ENCODE results near the gene GRK5.

The GRK5 gene

GRCh38 chr10:119314486-119314885 lies 107.1 kb downstream of the GRK5 start:
- H3K4me3 ChIP-seq (ENCODE audit: low read depth, low read length), result no peak overlapping the region

DNA sequence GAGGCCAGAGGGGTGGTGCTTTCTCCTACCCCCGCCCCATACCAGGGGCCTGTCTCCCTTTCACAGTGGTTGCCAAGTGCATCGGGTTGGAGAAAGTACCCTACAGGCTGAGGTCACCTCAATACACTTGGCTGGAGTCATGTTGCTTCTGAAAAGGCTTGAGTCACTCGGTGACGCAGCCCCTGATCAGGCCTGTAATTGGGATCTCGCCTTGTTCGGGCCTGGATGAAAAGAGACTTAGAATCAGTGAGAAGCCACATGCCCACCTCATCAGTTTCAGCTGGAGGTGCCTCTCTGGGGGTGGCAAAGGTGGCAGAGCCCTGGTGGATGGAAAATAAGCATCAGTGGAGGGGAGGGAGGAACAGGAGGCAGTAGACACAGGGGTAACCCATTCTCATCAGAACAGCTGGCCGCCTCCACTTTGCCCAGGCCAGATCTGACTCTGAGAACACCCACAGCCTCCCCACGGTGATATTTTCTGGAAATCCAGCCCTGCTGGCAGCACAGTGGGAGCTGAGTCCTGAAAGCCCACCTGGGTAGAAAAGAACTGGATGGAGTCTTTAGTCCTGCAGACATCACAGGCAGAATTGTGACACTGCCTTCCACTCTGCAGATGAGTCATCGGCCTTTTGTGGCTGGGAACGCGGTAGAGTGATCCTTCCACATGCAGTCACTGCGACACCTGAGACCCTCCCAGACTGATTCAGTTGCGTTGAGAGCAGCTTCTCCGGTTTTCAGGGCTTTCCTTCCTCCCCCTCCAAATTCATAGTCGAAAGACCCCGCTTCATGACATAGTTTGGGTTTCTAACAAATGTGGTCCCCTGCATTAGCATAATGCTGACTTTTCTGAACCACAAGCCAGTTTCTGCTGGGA lies 108.0 kb downstream of the GRK5 start:
- H3K4me3 ChIP-seq (ENCODE audit: low read depth, low read length), result no peak overlapping the region

GRCh38 chr10:119316002-119316358 lies 108.6 kb downstream of the GRK5 start:
- no peak overlapping the region for H3K4me3 ChIP-seq (ENCODE audit: low read depth, low read length)

- H3K4me3 ChIP-seq (ENCODE audit: low read depth, low read length), result no peak overlapping the region
Observed at GRCh38 chr10:119316729-119317097, 109.3 kb downstream of the GRK5 start.

- H3K4me3 ChIP-seq (ENCODE audit: low read depth, low read length), result no peak overlapping the region
Observed at GRCh38 chr10:119318411-119319160, 111.2 kb downstream of the GRK5 start.

GRCh38 chr10:119319161-119319919 lies 112.0 kb downstream of the GRK5 start:
- no peak overlapping the region for H3K4me3 ChIP-seq (ENCODE audit: low read depth, low read length)

DNA sequence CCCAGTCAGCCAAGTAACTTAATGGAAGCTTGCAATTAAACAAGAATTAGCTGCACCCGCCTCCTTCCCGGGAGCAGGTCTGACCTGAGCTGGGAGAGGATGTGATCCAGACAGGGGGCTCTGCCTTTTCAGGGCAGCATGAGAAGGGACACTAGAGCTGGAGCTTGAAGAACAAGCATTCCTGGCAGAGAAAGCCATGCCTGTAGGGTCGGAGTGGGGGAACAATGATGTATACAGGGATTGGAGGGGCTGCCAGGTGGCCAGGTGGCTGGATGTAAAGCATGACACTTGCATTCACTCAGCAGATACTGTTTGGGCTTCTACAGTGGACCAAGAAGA lies 112.5 kb downstream of the GRK5 start:
- no peak overlapping the region for H3K4me3 ChIP-seq (ENCODE audit: low read depth, low read length)

GRCh38 chr10:119320981-119321380 lies 113.6 kb downstream of the GRK5 start:
- H3K4me3 ChIP-seq (ENCODE audit: low read depth, low read length), result no peak overlapping the region

DNA sequence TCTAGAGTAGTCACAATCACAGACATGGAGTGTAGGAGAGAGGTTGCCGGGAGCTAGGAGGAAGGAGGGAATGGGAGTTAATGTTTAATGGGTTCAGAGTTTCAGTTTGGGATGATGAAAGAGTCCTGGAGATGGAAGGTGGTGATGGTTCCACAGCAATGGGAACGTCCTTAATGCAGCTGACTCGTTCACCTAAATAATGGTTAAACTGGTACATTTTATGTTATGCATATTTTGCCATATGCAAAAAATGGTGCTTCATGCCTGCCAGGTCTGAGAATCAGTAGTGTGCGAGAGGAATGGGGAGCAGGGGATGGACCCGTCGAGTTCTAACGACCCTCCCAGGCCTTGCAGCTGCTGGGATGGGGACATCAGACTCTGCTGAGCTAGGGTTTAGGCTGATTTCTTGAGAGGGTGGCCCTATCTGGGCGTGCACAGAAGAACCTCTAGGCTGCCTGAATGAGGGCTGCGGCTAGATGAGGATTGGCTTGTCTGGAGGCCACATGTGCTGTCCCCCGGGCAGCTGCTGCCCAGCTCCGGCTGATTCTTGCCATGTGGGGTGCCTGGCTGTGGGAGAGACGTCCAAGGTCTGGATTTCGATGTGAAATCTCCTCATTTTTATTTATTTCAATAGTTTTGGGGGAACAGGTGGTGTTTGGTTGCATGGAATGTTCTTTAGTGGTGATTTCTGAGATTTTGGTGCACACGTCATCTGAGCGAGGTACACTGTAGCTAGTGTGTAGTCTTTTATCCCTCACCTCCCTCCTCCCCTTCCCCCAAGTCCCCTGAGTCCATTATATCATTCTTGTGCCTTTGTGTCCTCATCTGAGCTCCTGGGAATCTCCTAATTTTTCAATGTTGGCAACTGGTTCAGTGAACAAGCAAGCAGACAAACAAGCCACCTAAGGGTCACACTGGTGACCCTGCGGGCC lies 116.0 kb downstream of the GRK5 start:
- H3K4me3 ChIP-seq (ENCODE audit: low read depth, low read length), result no peak overlapping the region

DNA sequence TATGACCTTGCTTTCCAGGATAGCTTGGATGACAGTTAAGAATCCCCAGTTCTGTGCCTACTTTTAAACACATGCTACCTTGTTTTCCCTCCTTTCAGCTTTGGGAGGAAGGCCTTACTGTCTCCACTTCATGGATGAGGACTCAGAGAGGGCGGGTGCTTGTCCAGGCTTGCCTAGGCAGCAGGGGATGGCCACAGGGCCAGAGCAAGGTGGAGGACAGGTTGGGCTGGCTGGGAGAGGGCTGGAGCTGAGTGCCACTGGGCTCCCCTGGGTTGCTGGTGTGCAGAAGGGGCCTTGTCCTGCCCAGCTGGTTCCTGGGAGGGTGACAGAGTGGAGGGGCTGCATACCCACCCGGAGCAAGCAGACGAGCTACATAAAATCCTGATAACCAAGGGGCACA lies 117.8 kb downstream of the GRK5 start:
- no peak overlapping the region for H3K4me3 ChIP-seq (ENCODE audit: low read depth, low read length)

DNA sequence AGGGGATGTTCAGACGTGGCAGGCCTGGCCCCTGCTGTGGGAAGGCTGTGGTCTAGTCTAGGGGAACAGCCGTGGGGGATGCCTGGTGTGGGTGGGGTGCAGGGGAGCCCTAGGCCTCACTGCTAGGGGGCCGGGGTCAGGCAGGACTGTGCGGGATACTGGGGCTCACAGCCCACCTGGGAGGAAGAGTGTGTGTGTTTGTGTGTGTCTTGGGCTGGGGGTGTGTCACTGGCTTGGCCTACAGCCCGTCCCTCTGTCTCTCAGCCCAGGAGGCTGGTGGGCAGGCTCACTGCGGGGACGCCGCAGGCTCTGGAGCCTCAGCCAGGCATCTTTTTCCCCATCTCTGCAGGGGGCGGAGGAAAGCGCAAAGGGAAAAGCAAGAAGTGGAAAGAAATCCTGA lies 118.8 kb downstream of the GRK5 start:
- no peak overlapping the region for H3K4me3 ChIP-seq (ENCODE audit: low read depth, low read length)

- no peak overlapping the region for H3K4me3 ChIP-seq (ENCODE audit: low read depth, low read length)
Observed at GRCh38 chr10:119327096-119327745, 119.8 kb downstream of the GRK5 start.

- no peak overlapping the region for H3K4me3 ChIP-seq (ENCODE audit: low read depth, low read length)
Observed at GRCh38 chr10:119328223-119328622, 120.9 kb downstream of the GRK5 start.

GRCh38 chr10:119330342-119330741 lies 123.0 kb downstream of the GRK5 start:
- H3K4me3 ChIP-seq (ENCODE audit: low read depth, low read length), result no peak overlapping the region

DNA sequence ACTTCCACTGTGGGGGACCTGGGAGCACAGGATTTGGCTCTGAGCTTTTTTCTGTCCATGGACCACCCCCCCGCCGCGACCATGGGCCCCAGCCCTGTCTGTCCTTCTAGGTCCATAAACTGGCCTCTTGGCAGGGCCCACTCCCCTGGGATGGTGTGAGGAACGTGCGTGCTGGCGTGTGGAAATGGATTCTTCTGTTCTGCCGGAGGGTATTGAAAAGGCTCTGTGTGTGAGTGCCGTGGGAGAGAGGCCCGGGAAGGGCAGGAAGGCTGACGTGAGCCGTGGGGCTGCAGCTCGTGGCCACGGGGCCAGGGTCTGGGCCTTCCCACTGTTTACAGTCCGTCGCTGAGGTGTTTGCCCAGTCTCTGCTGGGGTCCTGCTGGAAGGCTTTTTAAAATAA lies 123.7 kb downstream of the GRK5 start:
- no peak overlapping the region for H3K4me3 ChIP-seq (ENCODE audit: low read depth, low read length)

DNA sequence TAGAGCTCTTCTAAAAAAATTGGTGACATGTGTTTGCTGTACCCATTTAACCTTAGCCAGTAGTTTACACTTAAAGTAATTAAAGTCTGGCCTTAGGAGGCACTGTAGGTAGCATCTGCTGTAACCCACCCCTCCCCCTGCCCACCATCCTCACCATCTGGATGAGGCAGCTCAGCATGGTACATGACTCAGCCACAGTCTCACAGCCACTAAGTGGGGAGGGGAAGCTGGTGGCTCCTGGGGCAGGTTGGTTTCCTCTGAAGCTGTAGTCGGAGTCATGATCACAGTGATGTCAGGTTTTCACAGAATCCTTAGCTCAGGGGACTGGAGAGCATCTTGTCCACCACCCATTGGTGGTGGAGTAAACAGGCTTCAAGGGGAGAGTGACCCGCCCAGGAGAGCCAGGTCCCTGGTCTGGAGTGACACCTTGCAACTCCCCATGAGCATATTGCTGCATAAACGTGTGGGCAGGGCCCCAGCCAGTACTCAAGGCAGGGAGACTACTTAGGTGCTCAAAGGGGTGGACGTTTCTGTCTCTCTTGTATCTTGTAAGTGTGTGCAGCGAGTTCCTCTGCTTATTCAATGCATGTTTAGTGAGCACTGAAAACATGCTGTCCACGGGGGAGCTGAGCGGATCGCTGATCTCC lies 125.9 kb downstream of the GRK5 start:
- H3K4me3 ChIP-seq (ENCODE audit: low read depth, low read length), result no peak overlapping the region

DNA sequence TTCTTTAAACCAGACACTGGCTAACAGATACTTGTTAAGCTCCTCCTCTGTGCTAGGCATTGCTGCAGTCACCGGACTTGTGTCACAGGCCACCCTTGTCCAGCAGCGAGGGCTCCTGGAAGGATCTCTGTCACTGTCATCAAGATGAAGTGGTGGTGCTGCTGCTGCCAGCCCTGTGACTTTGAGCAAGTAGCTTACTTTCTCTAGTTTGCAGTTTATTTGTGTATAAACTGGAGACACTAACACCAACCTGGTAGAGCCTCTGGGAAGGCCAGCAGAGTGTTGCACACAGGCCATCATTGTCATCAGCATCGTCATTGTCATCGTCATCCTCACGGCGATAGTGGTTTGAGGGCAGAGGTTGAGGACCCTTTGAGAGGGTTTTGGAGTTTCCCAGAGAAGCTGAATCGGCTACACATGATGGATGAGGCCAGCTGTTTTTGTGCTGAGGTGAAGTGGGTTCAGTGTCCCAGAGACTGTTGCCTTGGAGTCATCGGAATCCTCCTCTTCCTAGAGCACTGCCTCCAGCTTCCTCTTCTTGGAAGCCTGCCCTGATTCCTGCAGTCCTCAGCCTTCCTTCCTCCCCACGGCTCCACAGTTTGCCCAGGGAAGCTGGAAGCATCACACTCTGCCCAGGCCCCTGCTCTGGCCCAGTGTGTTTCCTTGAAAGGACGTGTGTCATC lies 128.4 kb downstream of the GRK5 start:
- no peak overlapping the region for H3K4me3 ChIP-seq (ENCODE audit: low read depth, low read length)

DNA sequence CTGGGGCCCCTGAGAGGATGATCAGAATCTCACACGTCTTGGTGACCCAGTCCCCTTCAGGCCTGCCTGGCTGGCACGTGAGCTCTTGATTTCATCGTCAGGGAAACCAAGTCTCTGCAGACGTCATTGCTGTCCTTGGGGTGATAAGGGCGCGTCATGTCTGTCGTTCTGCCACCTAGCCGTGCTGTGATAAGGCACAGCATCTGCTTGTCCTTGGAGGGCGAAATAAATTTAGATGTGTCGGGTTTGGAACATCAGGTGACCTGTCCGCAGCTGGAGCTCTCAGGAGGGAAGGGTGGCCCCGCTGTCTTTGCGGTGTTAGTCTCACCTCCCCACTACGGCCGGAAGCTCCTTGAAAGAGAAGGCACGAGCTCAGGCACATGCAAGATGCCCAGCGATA lies 129.2 kb downstream of the GRK5 start:
- H3K4me3 ChIP-seq (ENCODE audit: low read depth, low read length), result no peak overlapping the region

- H3K4me3 ChIP-seq (ENCODE audit: low read depth, low read length), result no peak overlapping the region
Observed at GRCh38 chr10:119337223-119337622, 129.9 kb downstream of the GRK5 start.
